NCI-H345 treated with DMSO at 0.1 percent for 48 hours (cell line): ENCODE results near the gene SIGLECL1.

Source experiments
- DNase-seq: peaks from one replicate; lab custom pipeline; 2025; ENCODE audit not compliant: unreplicated experiment; lab: John Stamatoyannopoulos, UW

The SIGLECL1 gene

GRCh38 chr19:51252306-51253079 lies 1.6 kb downstream of the SIGLECL1 start:
- no peak for DNase-seq

GRCh38 chr19:51253088-51253806 lies 2.4 kb downstream of the SIGLECL1 start:
- DNase-seq, result no peak

GRCh38 chr19:51256155-51256625 lies 5.3 kb downstream of the SIGLECL1 start:
- DNase-seq, result no peak

- no peak for DNase-seq
Observed at GRCh38 chr19:51257471-51257870, 6.6 kb downstream of the SIGLECL1 start.

- DNase-seq, result no peak
Observed at GRCh38 chr19:51258165-51259160, 7.6 kb downstream of the SIGLECL1 start.

GRCh38 chr19:51259348-51260245 lies 8.7 kb downstream of the SIGLECL1 start:
- DNase-seq, result no peak

GRCh38 chr19:51263808-51264207 lies 12.9 kb downstream of the SIGLECL1 start:
- no peak for DNase-seq

- DNase-seq, result no peak
Observed at GRCh38 chr19:51271067-51271466, 20.2 kb downstream of the SIGLECL1 start.

GRCh38 chr19:51272183-51272810 lies 21.4 kb downstream of the SIGLECL1 start:
- DNase-seq, result no peak

GRCh38 chr19:51274049-51274770 lies 23.3 kb downstream of the SIGLECL1 start:
- DNase-seq, result no peak

GRCh38 chr19:51277112-51277511 lies 26.2 kb downstream of the SIGLECL1 start:
- no peak for DNase-seq

- DNase-seq, result no peak
Observed at GRCh38 chr19:51282335-51282734, 31.5 kb downstream of the SIGLECL1 start.

- no peak for DNase-seq
Observed at GRCh38 chr19:51285682-51286081, 34.8 kb downstream of the SIGLECL1 start.

GRCh38 chr19:51289635-51290034 lies 38.8 kb downstream of the SIGLECL1 start:
- no peak for DNase-seq

- no peak for DNase-seq
Observed at GRCh38 chr19:51292971-51293370, 42.1 kb downstream of the SIGLECL1 start.

GRCh38 chr19:51293571-51294210 lies 42.8 kb downstream of the SIGLECL1 start:
- no peak for DNase-seq

- no peak for DNase-seq
Observed at GRCh38 chr19:51294211-51294976, 43.5 kb downstream of the SIGLECL1 start.

GRCh38 chr19:51294977-51295375 lies 44.1 kb downstream of the SIGLECL1 start:
- DNase-seq, result no peak
